Subcutaneous adipose tissue (tissue), 4 donors: ENCODE data around the gene CFAP45. TPM values are rescaled to one million over a fixed set of nuclear protein-coding genes. Genes with fewer than 3 reads are reported as not detected.

Experiments used
- small RNA-seq: library from RNA; depleted of rRNA; stranded (forward); fragments of <200 nt; gene quantifications from one replicate; pipeline ENCODE3, GENCODE V24; 2016
- total RNA-seq, 4 donors: library from RNA; depleted of rRNA; stranded (reverse); fragments of >200 nt; gene quantifications; one replicate each; pipeline ENCODE4 v1.1.0, GENCODE V29; 2016
- TF ChIP-seq, protein P1 (sequence below): fragments of 450-650 bp; IDR thresholded peaks from one replicate; pipeline ENCODE4 v1.5.1; 2016; ENCODE audit warnings: low read depth, mild to moderate bottlenecking, control low read depth, antibody characterized with exemption, moderate library complexity

The CFAP45 gene
- total RNA-seq, 4 donors from 2014 or later = 0.85 to 1.3 TPM; not detected in 2

DNA sequence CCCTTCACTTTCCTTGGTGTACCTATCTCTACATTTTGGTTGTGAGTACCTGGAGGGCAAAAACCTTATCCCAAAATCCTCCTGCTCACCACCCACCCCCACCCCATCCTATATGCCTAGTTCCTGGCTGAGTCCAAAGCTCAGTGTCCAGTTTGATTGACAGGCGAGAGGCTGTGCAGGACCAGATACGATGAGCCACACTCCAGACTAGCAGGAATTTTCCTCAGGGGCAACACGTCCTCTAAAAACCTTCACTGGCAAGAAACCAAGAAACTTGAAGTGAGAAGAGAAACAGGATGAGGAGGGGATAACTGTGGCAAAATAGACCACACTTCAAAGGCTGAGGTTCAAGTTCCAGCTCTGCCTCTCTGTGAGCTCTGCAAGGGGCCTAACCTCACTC lies 74.4 kb downstream of the CFAP45 start:
- TF ChIP-seq, protein P1, sequence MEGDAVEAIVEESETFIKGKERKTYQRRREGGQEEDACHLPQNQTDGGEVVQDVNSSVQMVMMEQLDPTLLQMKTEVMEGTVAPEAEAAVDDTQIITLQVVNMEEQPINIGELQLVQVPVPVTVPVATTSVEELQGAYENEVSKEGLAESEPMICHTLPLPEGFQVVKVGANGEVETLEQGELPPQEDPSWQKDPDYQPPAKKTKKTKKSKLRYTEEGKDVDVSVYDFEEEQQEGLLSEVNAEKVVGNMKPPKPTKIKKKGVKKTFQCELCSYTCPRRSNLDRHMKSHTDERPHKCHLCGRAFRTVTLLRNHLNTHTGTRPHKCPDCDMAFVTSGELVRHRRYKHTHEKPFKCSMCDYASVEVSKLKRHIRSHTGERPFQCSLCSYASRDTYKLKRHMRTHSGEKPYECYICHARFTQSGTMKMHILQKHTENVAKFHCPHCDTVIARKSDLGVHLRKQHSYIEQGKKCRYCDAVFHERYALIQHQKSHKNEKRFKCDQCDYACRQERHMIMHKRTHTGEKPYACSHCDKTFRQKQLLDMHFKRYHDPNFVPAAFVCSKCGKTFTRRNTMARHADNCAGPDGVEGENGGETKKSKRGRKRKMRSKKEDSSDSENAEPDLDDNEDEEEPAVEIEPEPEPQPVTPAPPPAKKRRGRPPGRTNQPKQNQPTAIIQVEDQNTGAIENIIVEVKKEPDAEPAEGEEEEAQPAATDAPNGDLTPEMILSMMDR = no peak

DNA sequence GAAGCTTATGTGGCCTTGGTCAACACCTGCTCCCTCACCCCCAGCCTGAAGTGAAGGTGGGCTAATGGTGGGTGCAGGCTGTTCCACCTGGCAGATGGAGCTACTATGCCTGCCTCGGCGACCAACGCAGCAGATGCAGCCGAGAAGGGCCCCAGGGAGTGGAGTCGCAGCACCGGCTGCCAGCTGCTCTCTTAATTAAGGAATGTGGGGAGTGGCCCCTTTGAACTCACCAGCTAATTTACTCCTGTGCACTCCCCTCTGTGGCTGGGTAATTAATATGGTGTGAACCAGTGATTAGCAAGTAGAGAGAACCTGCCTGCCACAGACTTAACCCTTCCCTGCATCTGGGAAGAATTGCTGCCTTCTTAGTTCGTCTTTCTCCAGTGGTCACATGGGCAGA lies 76.6 kb downstream of the CFAP45 start:
- TF ChIP-seq, protein P1 = no peak

Small RNA genes within 50 kb of the gene (small RNA-seq; reads per million reads assigned to genes)
- gene MIR4259 (not detected), gene RF00570 (not detected)

Other genes with a start within 250 kb of the CFAP45 start
- gene CRP, start 185.6 kb downstream of the CFAP45 start, total RNA-seq = under 1 TPM in 1 of 4 donors, not detected in 3; 0.57 TPM
- gene DUSP23, start 119.2 kb downstream of the CFAP45 start, total RNA-seq = 10 to 100 TPM; 32.0 to 99.5 (median 75.4) TPM
- gene FCRL6, start 97.8 kb downstream of the CFAP45 start, total RNA-seq = under 1 TPM in 2 of 4 donors, not detected in 2; 0.34 to 0.44 TPM
- 10 to 100 TPM in 3 of 4 donors, 1 to 10 TPM in 1; 8.3 to 79.9 (median 14.4) TPM for gene SLAMF8, start 73.3 kb downstream of the CFAP45 start, total RNA-seq
- gene VSIG8, start 37.5 kb downstream of the CFAP45 start, total RNA-seq = not detected
- 100 to 1,000 TPM; 128 to 237 (median 179) TPM for gene TAGLN2, start 25.3 kb upstream of the CFAP45 start, total RNA-seq
- under 1 TPM in 2 of 4 donors, not detected in 2; 0.17 to 0.33 TPM for gene IGSF9, start 45.4 kb upstream of the CFAP45 start, total RNA-seq
- 10 to 100 TPM in 1 of 4 donors, 1 to 10 TPM in 1, under 1 TPM in 1, not detected in 1; 0.66 to 16.5 (median 3.6) TPM for gene SLAMF9, start 54.1 kb upstream of the CFAP45 start, total RNA-seq
- 1 to 10 TPM; 4.2 to 7.3 (median 4.3) TPM for gene PIGM, start 131.8 kb upstream of the CFAP45 start, total RNA-seq
- not detected for gene KCNJ10, start 170.0 kb upstream of the CFAP45 start, total RNA-seq
- not detected for gene KCNJ9, start 181.4 kb upstream of the CFAP45 start, total RNA-seq
- gene IGSF8, start 198.5 kb upstream of the CFAP45 start, total RNA-seq = 10 to 100 TPM in 3 of 4 donors, 1 to 10 TPM in 1; 6.4 to 28.8 (median 18.7) TPM
- gene ATP1A2, start 215.6 kb upstream of the CFAP45 start, total RNA-seq = 100 to 1,000 TPM in 2 of 4 donors, 10 to 100 TPM in 2; 13.4 to 150 (median 88.9) TPM